Endothelial cell of umbilical vein (primary cell): ENCODE results near the gene PARP12. TPM values are rescaled to one million over a fixed set of nuclear protein-coding genes. Genes with fewer than 3 reads are reported as not detected.

Source experiments
- BruUV-seq: library from RNA; stranded (reverse); fragments of 400-500 nt; replicated peaks from 2 replicates; lab custom pipeline; 2021; lab: Mats Ljungman, UMichigan
- CTCF ChIA-PET: fragments of 300-600, 350-600 bp; sonication (Branson Sonifier 250); formaldehyde crosslinking; loops from one replicate; lab custom pipeline; 2021; ENCODE audit warnings: antibody characterized with exemption, inconsistent platforms; lab: Charles Lee
- POLR2A ChIA-PET: fragments of 300-600, 350-600 bp; sonication (Branson Sonifier 250); formaldehyde crosslinking; loops from one replicate; lab custom pipeline; 2021; ENCODE audit warnings: antibody characterized with exemption, inconsistent platforms; lab: Charles Lee
- DNase-seq: peaks from one replicate; pipeline ENCODE4 v3.0.0-alpha.2; 2011; ENCODE audit warnings: low read depth, low spot score
- FAIRE-seq: peaks from 2 replicates; lab custom pipeline; 2011; peaks lifted over from hg19 to GRCh38; lab: Jason Lieb, UNC
- H2AFZ ChIP-seq: 2 replicates; pipeline ENCODE4 v1.6.0; 2012; ENCODE audit warnings: low read depth, low read length, control low read depth, inconsistent platforms
- H3K27ac ChIP-seq: 2 replicates; pipeline ENCODE4 v1.5.1; 2011; ENCODE audit warnings: low read depth, mild to moderate bottlenecking, control low read depth, low read length, moderate library complexity; ENCODE audit not compliant: insufficient read depth
- H3K27me3 ChIP-seq, 2 experiments: 2 replicates each; pipeline versions ENCODE4 v1.6.0 to v1.6.1; 2011; ENCODE audit warnings: low read length in 2 of 2, mixed read lengths in 1 of 2; ENCODE audit not compliant: control insufficient read depth in 2 of 2, insufficient read depth in 2 of 2
- H3K36me3 ChIP-seq, 2 experiments: 2 replicates in 1 of 2; 3 replicates in 1 of 2; pipeline ENCODE4 v1.5.1; 2011; ENCODE audit warnings: low read length in 2 of 2, mild to moderate bottlenecking in 1 of 2, moderate library complexity in 1 of 2; ENCODE audit not compliant: control insufficient read depth in 2 of 2, insufficient read depth in 2 of 2; ENCODE audit errors: extremely low read depth in 1 of 2
- H3K4me1 ChIP-seq: 3 replicates; pipeline ENCODE4 v1.5.1; 2011; ENCODE audit warnings: mild to moderate bottlenecking, low read length; ENCODE audit not compliant: control insufficient read depth, insufficient read depth; ENCODE audit errors: extremely low read depth
- H3K4me2 ChIP-seq: 2 replicates; pipeline ENCODE4 v1.6.1; 2011; ENCODE audit warnings: low read length, control low read depth, mixed read lengths; ENCODE audit not compliant: insufficient read depth
- H3K4me3 ChIP-seq, 3 experiments: fragments of 200-600 bp in 1 of 3; sonication (generic), shearing (Covaris generic) in 1 of 3; replicated peaks in 1 of 3; 2 replicates each; pipeline ENCODE4 v1.5.1; 2011 to 2016; ENCODE audit warnings: control low read depth in 3 of 3, low read length in 3 of 3, mild to moderate bottlenecking in 2 of 3, inconsistent platforms in 1 of 3, low read depth in 1 of 3, moderate library complexity in 1 of 3; ENCODE audit not compliant: insufficient read depth in 1 of 3
- H3K79me2 ChIP-seq: 2 replicates; pipeline ENCODE4 v1.6.0; 2012; ENCODE audit warnings: low read length, inconsistent platforms; ENCODE audit not compliant: control insufficient read depth, insufficient read depth
- H3K9ac ChIP-seq: replicated peaks from 2 replicates; pipeline ENCODE3; 2011; ENCODE audit warnings: low read length, control low read depth; ENCODE audit not compliant: insufficient read depth; ENCODE audit errors: extremely low read depth
- H3K9me1 ChIP-seq: replicated peaks from 3 replicates; pipeline ENCODE4 v1.6.0; 2011; ENCODE audit warnings: mild to moderate bottlenecking, low read length; ENCODE audit not compliant: control insufficient read depth, insufficient read depth; ENCODE audit errors: extremely low read depth
- H3K9me3 ChIP-seq: replicated peaks from 2 replicates; pipeline ENCODE4 v1.5.1; 2012; ENCODE audit warnings: low read length, inconsistent platforms; ENCODE audit not compliant: control insufficient read depth, insufficient read depth
- H4K20me1 ChIP-seq: replicated peaks from 2 replicates; pipeline ENCODE3; 2011; ENCODE audit warnings: mild to moderate bottlenecking, low read length; ENCODE audit not compliant: control insufficient read depth, insufficient read depth; ENCODE audit errors: extremely low read depth
- EZH2 ChIP-seq: IDR thresholded peaks from 2 replicates; pipeline ENCODE4 v1.6.1; 2012; ENCODE audit warnings: borderline replicate concordance, low read depth, mild to moderate bottlenecking, moderate library complexity, low read length, inconsistent platforms; ENCODE audit not compliant: severe bottlenecking
- FOS ChIP-seq: IDR thresholded peaks from 2 replicates; pipeline ENCODE4 v1.6.1; 2011; ENCODE audit warnings: mild to moderate bottlenecking, low read length, moderate library complexity, borderline replicate concordance; ENCODE audit not compliant: insufficient read depth
- GATA2 ChIP-seq: IDR thresholded peaks from 2 replicates; pipeline ENCODE4 v1.7.0; 2011; ENCODE audit warnings: low read depth, mild to moderate bottlenecking, moderate library complexity, mixed read lengths, low read length; ENCODE audit not compliant: insufficient read length, insufficient read depth
- JUN ChIP-seq: IDR thresholded peaks from 2 replicates; pipeline ENCODE4 v1.6.1; 2011; ENCODE audit warnings: borderline replicate concordance, low read depth; ENCODE audit not compliant: insufficient read length, insufficient read depth
- MYC ChIP-seq: IDR thresholded peaks from one replicate; pipeline ENCODE4 v1.6.1; 2011; ENCODE audit warnings: mild to moderate bottlenecking, low read depth, low read length
- POLR2A ChIP-seq: IDR thresholded peaks from 2 replicates; pipeline ENCODE4 v1.6.1; 2012; ENCODE audit warnings: low read depth, mild to moderate bottlenecking, control low read depth, low read length
- POLR2AphosphoS5 ChIP-seq: IDR thresholded peaks from 2 replicates; pipeline ENCODE4 v1.6.1; 2012; ENCODE audit warnings: low read depth, mild to moderate bottlenecking, control low read depth, low read length, moderate library complexity; ENCODE audit not compliant: insufficient read depth
- dilution Hi-C: fragments of 300-500 bp; cut with MboI; formaldehyde crosslinking; loops from one replicate; pipeline ENCODE4 v1.15.0; 2019; ENCODE audit warnings: low sequenced_read_pairs; ENCODE audit not compliant: extremely low pct_ligation_motif_present
- intact Hi-C: fragments of 100-400 bp; cut with micrococcal nuclease; formaldehyde crosslinking; loops from one replicate; pipeline ENCODE4 v1.10.0; 2022
- polyA plus RNA-seq, 4 experiments: library from polyadenylated mRNA; depleted of rRNA in 3 of 4; stranded (reverse) in 3 of 4; unstranded in 1 of 4; fragments of >200 nt; gene quantifications; 2 replicates each; pipeline versions ENCODE4 v1.2.1 to v1.2.3, GENCODE V29; 2011 to 2012; ENCODE audit warnings: missing spikeins in 1 of 4
- total RNA-seq: library from RNA; stranded (reverse); gene quantifications from 2 replicates; pipeline ENCODE4 v1.2.3, GENCODE V29; 2021
- TF ChIP-seq, protein P1 (sequence below), 2 donors: IDR thresholded peaks; 1 replicate in 1 of 2; 2 replicates in 1 of 2; pipeline ENCODE4 v1.5.1; 2011; ENCODE audit warnings: low read length in 2 of 2, mild to moderate bottlenecking in 2 of 2, moderate library complexity in 2 of 2, control low read depth in 1 of 2, inconsistent platforms in 1 of 2, low read depth in 1 of 2; ENCODE audit not compliant: insufficient read depth in 1 of 2; ENCODE audit errors: extremely low read depth in 1 of 2
- TF ChIP-seq, protein P2 (sequence below): IDR thresholded peaks from 2 replicates; pipeline ENCODE4 v1.6.1; 2011; ENCODE audit not compliant: insufficient read depth, insufficient read length

Gene PARP12
- total and polyA plus RNA-seq, 2 donors (not counting 3 experiments of a cell fraction or from before 2014, with no cell fraction given) = 65.4 to 83.2 TPM

DNA sequence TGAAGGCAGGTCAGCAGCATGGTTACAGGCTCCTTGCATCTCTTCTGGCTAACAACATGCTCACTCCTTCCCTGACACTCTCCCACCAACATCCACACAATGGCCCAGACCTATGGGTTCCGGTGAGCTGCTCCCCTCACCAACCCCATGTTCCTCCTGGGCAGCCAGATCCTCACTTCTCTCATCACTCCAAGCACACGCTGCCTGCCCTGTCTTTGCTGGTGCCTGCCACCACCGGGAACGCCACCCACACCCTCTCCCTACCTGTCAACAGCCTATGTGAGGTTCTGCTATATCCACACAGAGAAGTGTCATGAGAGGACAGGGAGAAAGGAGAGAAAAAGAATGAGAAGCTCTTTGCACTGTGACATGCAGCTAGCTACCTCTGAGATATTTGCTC, 14.6 kb downstream of the PARP12 start:
- intact Hi-C loops (loop anchor here (10.0 kb wide), 2 partner anchors 683 to 1627 kb away; no protein-coding TSS in a partner anchor), dilution Hi-C loops (no loop called here)
- peaks cover 24% of the 10 kb centered on the region for H3K4me1 ChIP-seq
- H3K4me3 ChIP-seq = no peak overlapping the region
- no peak overlapping the region for H3K27ac ChIP-seq
- H3K9ac ChIP-seq = no peak overlapping the region
- peaks cover 3 to 6% of the 10 kb centered on the region in 2 experiments for H3K36me3 ChIP-seq
- no peak for TF ChIP-seq FOS
- TF ChIP-seq, protein P1, sequence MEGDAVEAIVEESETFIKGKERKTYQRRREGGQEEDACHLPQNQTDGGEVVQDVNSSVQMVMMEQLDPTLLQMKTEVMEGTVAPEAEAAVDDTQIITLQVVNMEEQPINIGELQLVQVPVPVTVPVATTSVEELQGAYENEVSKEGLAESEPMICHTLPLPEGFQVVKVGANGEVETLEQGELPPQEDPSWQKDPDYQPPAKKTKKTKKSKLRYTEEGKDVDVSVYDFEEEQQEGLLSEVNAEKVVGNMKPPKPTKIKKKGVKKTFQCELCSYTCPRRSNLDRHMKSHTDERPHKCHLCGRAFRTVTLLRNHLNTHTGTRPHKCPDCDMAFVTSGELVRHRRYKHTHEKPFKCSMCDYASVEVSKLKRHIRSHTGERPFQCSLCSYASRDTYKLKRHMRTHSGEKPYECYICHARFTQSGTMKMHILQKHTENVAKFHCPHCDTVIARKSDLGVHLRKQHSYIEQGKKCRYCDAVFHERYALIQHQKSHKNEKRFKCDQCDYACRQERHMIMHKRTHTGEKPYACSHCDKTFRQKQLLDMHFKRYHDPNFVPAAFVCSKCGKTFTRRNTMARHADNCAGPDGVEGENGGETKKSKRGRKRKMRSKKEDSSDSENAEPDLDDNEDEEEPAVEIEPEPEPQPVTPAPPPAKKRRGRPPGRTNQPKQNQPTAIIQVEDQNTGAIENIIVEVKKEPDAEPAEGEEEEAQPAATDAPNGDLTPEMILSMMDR (IDR thresholded peaks at IDR 0.05; ENCODE audit: extremely low read depth in 1 of 2, insufficient read depth in 1 of 2, low read depth in 1 of 2, low read length in 2 of 2) = no peak
- no peak for TF ChIP-seq JUN
- no peak for TF ChIP-seq EZH2
- TF ChIP-seq POLR2AphosphoS5 = no peak
- no peak for TF ChIP-seq GATA2
- TF ChIP-seq MYC = no peak
- TF ChIP-seq POLR2A = no peak
- TF ChIP-seq, protein P2, sequence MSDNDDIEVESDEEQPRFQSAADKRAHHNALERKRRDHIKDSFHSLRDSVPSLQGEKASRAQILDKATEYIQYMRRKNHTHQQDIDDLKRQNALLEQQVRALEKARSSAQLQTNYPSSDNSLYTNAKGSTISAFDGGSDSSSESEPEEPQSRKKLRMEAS = no peak
- FAIRE-seq = no peak
- BruUV-seq = no TSS peak
- no peak for DNase-seq
- no peaks in the 10 kb centered on the region for H3K9me1 ChIP-seq
- no peaks in the 10 kb centered on the region for H3K79me2 ChIP-seq
- no peak overlapping the region for H3K4me2 ChIP-seq
- no peaks in the 10 kb centered on the region for H3K9me3 ChIP-seq
- ChIA-PET POLR2A (no interaction called here), CTCF (no interaction called here)
- H2AFZ ChIP-seq = no peak overlapping the region
- no peaks in the 10 kb centered on the region for H3K27me3 ChIP-seq
- H4K20me1 ChIP-seq = no peaks in the 10 kb centered on the region
